ENCODE data around the gene ANAPC2. TPM values are rescaled to one million over a fixed set of nuclear protein-coding genes. Genes with fewer than 3 reads are reported as not detected.
A peak's percentile ranks its signal among the peaks of the same experiment; 100 is the strongest.

Gene ANAPC2
- total RNA-seq, 1 donor: 22.9 TPM

DNA sequence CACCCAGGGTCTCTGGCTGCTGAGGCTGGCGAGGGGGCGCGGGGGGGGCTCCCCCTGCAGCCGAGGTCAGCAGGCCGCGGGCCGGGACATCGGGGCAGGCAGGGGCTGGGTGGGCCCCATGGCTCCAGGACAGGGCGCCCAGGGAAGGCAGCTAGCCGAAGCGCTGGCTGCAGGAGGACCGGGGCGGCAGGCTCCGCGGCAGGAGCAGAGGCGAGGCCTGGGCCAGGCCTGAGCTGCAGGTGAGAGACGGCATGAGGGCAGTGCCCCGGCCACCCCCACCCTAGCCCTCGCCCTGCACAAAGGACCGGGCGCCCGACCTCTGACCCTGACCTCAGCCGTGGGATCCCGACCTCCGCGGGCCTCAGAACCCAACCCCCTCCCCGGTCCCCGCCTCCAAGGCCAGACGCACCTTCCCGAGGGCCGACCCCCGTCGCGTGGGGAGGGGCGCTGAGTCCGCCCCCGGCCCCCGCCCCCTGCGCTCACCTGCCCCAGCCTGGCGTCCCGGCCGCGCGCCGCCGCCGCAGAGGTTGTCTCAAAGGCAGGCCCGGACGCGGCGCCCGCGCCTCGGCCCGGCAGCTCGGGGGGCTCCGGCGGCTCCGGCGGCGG lies 33.2 kb upstream of the ANAPC2 start:
- no peak for DNase-seq (ENCODE audit: low read depth)
- TF ChIP-seq, protein P1, sequence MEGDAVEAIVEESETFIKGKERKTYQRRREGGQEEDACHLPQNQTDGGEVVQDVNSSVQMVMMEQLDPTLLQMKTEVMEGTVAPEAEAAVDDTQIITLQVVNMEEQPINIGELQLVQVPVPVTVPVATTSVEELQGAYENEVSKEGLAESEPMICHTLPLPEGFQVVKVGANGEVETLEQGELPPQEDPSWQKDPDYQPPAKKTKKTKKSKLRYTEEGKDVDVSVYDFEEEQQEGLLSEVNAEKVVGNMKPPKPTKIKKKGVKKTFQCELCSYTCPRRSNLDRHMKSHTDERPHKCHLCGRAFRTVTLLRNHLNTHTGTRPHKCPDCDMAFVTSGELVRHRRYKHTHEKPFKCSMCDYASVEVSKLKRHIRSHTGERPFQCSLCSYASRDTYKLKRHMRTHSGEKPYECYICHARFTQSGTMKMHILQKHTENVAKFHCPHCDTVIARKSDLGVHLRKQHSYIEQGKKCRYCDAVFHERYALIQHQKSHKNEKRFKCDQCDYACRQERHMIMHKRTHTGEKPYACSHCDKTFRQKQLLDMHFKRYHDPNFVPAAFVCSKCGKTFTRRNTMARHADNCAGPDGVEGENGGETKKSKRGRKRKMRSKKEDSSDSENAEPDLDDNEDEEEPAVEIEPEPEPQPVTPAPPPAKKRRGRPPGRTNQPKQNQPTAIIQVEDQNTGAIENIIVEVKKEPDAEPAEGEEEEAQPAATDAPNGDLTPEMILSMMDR (IDR thresholded peaks at IDR 0.05; ENCODE audit: insufficient read depth, low read depth, low read length): no peak
- peak overlapping the region; percentile 41 for H3K4me3 ChIP-seq (ENCODE audit: low read depth, low read length)

DNA sequence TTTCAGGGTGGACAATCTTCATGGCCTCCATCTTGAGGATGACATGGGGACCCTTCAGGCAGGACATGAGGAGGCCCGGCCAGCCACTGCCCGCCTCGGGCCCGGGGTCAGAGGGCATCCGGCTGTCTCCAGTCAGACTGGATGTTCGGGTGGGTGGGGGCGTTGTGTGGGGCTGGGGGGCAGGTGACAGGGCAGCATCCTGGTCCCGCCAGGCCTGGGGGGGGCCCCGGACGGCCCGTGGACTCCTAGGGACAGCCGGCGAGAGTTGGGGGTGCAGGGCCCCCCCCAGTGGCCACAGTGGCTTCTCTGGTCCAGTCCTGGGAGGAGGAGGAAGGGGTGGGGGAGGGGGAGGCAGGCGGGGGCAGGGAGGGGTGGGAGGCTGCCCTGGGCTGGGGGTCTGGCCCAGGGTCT lies 32.7 kb upstream of the ANAPC2 start:
- no peak for DNase-seq (ENCODE audit: low read depth)
- H3K4me3 ChIP-seq (ENCODE audit: low read depth, low read length): no peak overlapping the region
- TF ChIP-seq, protein P1 (IDR thresholded peaks at IDR 0.05; ENCODE audit: insufficient read depth, low read depth, low read length): no peak

DNA sequence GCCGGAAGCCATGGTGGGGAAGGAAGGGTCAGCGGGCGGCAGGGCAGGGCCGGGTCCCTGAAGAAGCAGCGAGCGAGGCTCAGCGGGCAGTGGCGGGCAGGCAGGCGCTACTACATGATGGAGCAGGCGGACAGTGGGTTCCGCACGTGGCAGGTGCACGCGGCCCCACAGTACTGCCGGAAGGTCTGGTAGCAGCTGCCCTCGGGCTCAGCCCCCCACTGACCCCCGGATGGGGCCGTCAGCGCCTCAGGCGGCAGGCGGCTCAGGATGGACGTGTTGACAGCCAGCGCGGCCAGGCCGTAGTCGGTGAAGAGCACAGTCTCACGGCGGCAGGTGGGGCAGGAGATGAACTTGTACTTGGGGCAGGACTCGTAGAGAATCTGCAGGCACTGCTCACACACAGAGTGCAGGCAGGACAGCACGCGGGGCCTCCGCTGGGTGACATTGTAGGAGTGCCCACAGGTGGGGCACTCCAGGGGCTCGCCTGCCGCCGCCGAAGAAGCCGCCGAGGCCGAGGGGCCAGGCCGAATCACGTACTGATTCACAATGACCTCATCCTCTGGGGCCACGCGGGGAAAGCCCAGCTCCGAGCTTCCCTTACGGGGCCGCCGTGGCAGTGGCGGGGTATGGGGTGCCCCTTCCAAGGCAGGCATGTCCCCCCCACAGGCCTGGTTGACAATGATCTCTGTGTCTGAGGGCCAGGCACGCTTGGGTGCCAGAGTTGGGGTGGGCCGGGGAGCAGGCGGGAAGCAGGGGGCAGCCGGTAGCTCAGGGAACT lies 32.1 kb upstream of the ANAPC2 start:
- DNase-seq (ENCODE audit: low read depth): no peak
- TF ChIP-seq, protein P1 (IDR thresholded peaks at IDR 0.05; ENCODE audit: insufficient read depth, low read depth, low read length): no peak

DNA sequence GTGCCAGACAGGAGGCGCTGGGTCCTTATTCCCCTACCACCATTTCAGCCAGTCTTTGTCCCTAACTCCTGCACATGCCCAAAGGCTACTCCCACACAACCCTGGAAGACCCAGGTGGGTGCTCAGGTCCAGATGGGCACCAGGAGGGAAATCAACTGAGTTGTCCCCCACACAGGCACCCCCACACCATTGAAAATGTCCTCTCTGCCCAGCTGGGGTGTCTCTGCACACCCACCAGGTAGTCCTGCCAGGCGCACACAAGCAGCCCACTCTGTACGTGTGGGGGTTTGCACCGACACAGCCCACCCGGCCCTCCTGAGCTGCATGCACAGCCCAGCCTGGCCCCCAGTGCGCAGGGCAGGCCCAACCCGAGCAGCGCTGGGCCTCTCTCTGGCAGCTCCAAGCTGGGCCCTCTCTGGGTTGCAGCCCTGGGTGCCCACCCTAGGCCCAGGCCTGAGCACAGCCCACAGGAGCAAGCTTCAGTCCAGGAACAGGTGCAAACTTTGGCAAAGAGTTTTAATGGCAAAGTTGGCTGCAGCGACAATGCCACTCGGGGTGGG lies 31.5 kb upstream of the ANAPC2 start:
- no peak for DNase-seq (ENCODE audit: low read depth)
- H3K4me3 ChIP-seq (ENCODE audit: low read depth, low read length): no peak overlapping the region
- TF ChIP-seq, protein P1 (IDR thresholded peaks at IDR 0.05; ENCODE audit: insufficient read depth, low read depth, low read length): no peak

More for the DNA sequence above, 32.1 kb upstream of the ANAPC2 start:
- H3K4me3 ChIP-seq (ENCODE audit: low read depth, low read length): no peak overlapping the region

DNA sequence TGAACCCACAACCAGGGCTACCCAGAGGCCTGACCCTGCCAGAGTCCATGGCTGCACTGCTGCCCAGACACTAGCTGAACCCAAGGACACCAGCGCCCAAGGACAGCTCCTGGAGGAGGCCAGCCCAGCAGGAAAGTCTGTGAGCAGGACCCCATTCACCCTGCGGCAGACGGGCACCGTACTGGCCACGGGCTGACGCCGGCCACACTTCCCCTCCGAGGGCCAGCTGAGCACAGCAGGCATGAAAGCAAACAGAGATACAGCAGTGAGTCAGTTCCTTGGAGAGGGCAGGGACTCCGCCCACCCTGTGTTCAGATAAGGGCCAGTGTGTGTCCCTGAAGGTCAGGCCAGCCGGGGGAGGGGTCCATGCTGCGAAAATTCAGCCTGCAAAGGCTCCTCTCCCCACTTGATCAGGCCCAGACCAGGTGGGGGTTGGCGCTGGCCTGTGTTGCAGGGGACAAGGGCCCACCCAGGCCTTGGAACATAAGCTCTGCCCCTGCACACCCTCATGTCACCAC lies 30.5 kb upstream of the ANAPC2 start:
- TF ChIP-seq, protein P1 (IDR thresholded peaks at IDR 0.05; ENCODE audit: insufficient read depth, low read depth, low read length): no peak
- H3K4me3 ChIP-seq (ENCODE audit: low read depth, low read length): no peak overlapping the region
- peak; percentile 54 for DNase-seq (ENCODE audit: low read depth)

DNA sequence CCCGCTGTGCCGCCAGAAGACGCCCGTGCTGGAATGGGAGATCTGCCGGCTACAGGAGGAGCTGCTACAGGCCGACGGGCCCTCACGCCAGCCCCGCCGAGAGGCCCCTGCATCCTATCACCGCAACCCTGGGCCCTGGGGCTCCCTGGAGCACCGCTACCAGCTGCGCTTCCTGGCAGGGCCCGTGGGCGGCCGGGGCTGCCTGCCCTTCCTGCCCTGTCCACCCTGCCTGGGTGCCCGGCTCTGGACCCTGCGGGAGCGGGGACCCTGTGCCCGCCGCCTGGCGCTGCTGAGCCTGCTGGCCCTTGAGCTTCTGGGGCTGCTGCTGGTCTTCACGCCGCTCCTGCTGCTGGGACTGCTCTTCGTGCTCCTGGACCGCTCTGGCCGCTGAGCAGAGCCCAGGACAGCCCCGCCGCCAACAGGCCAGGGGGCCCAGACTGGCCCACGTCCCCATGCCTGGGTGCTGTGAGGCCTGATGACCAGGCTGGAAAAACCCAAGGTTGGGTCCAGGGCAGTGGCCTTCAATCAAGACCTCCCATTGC lies 29.9 kb upstream of the ANAPC2 start:
- no peak for DNase-seq (ENCODE audit: low read depth)
- TF ChIP-seq, protein P1 (IDR thresholded peaks at IDR 0.05; ENCODE audit: insufficient read depth, low read depth, low read length): no peak
- H3K4me3 ChIP-seq (ENCODE audit: low read depth, low read length): no peak overlapping the region

All from fibroblast of villous mesenchyme (primary cell).